Activated gamma-delta T cell treated with Interleukin-2 at 50 U/mL for 16 hours (primary cell): ENCODE measurements around the gene ESRRG.
"Not testable (repeated sequence)": the region's sequence is repeated elsewhere in the genome, so short reads cannot be mapped to it uniquely, and the experiment has no call there.

Experiments
- DNase-seq: peaks from one replicate; pipeline ENCODE4 v3.0.0-alpha.2; 2020

ESRRG gene

GRCh38 chr1:216560527-216560926 is 162.7 kb downstream of the ESRRG start:
- DNase-seq: no peak

- no peak for DNase-seq
Measured at GRCh38 chr1:216559359-216559758, 163.9 kb downstream of the ESRRG start.

- DNase-seq: no peak
Measured at GRCh38 chr1:216555653-216556052, 167.6 kb downstream of the ESRRG start.

- DNase-seq: no peak
Measured at GRCh38 chr1:216554934-216555333, 168.3 kb downstream of the ESRRG start.

GRCh38 chr1:216553766-216554165 is 169.5 kb downstream of the ESRRG start:
- DNase-seq: no peak

GRCh38 chr1:216553040-216553439 is 170.2 kb downstream of the ESRRG start:
- no peak for DNase-seq

- DNase-seq: no peak
Measured at GRCh38 chr1:216549796-216550195, 173.4 kb downstream of the ESRRG start.

GRCh38 chr1:216542741-216543140 is 180.5 kb downstream of the ESRRG start:
- no peak for DNase-seq

- no peak for DNase-seq
Measured at GRCh38 chr1:216542263-216542662, 181.0 kb downstream of the ESRRG start.

GRCh38 chr1:216535751-216536150 is 187.5 kb downstream of the ESRRG start:
- no peak for DNase-seq

GRCh38 chr1:216535059-216535458 is 188.2 kb downstream of the ESRRG start:
- DNase-seq: no peak

- no peak for DNase-seq
Measured at GRCh38 chr1:216533776-216534175, 189.5 kb downstream of the ESRRG start.

GRCh38 chr1:216532251-216532798 is 190.9 kb downstream of the ESRRG start:
- DNase-seq: no peak

- no peak for DNase-seq
Measured at GRCh38 chr1:216531263-216532239, 191.7 kb downstream of the ESRRG start.

- DNase-seq: not testable (repeated sequence)
Measured at GRCh38 chr1:216529851-216530250, 193.4 kb downstream of the ESRRG start.

- no peak for DNase-seq
Measured at GRCh38 chr1:216528816-216529215, 194.4 kb downstream of the ESRRG start.

GRCh38 chr1:216523449-216524190 is 199.6 kb downstream of the ESRRG start:
- no peak for DNase-seq

GRCh38 chr1:216523043-216523442 is 200.2 kb downstream of the ESRRG start:
- DNase-seq: no peak

GRCh38 chr1:216521477-216521876 is 201.8 kb downstream of the ESRRG start:
- DNase-seq: no peak

- DNase-seq: no peak
Measured at GRCh38 chr1:216518844-216519627, 204.2 kb downstream of the ESRRG start.

GRCh38 chr1:216502528-216503162 is 220.6 kb downstream of the ESRRG start:
- no peak for DNase-seq

GRCh38 chr1:216500273-216500967 is 222.8 kb downstream of the ESRRG start:
- no peak for DNase-seq
